CD4-positive, alpha-beta T cell treated with Interleukin-6 for 4 hours (primary cell): ENCODE data around the gene HEPACAM.
A peak's percentile ranks its signal among the peaks of the same experiment; 100 is the strongest.
"Not testable (repeated sequence)": the region's sequence is repeated elsewhere in the genome, so short reads cannot be mapped to it uniquely, and the experiment has no call there.

Experiments used
- DNase-seq: peaks from one replicate; pipeline ENCODE4 v3.0.0-alpha.2; 2020; ENCODE audit warnings: mixed read lengths

Gene HEPACAM

GRCh38 chr11:124935548-124936514 lies at the start of gene HEPACAM:
TSS of gene HEPACAM (minus strand) at chr11:124936047. CDS start at chr11:124936006, 41 bp downstream.
- no peak for DNase-seq

GRCh38 chr11:124984512-124984854 lies 48.6 kb upstream of the HEPACAM start:
- no peak for DNase-seq

GRCh38 chr11:124983674-124984511 lies 48.0 kb upstream of the HEPACAM start:
- no peak for DNase-seq

- no peak for DNase-seq
These were observed 46.2 kb upstream of the HEPACAM start for GRCh38 chr11:124982043-124982442.

GRCh38 chr11:124978316-124978715 lies 42.5 kb upstream of the HEPACAM start:
- no peak for DNase-seq

DNA sequence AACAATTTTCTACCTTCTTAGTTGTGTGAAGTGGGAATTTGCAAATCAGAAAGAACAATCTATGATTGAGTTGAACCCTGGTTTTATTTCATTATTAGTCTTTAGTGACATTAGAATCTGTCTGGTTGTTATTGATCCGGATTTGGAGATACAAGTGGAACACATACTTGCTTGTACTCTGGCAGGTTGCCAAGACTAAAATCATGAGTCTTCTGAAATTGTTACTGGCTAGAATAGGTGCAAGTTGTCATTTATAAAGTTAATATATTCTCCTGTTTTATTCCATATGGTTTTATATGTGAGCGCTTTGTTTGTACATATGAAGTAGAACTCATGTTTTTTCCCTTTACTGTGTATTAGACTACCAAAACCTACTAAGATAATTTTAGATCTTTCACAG lies 41.2 kb upstream of the HEPACAM start:
- no peak for DNase-seq

DNA sequence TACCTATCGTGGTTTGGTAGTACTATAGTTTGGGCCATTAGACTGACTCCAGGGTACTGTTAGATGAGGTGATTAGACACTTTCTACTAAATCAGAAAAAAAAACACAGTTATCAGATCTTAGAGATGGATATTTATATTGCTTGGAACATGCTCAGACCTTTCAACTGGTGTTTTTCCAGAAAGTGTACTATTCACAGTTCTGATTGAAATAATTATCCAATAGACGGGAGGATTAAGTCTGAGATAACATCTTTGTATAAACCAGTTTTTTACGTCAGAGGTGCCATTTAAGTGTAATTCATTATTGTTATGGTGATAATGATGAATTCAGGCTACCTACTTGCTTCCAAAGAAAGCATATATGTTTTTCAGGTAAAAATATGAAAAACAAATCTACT lies 40.7 kb upstream of the HEPACAM start:
- no peak for DNase-seq

GRCh38 chr11:124971810-124972209 lies 36.0 kb upstream of the HEPACAM start:
- no peak for DNase-seq

DNA sequence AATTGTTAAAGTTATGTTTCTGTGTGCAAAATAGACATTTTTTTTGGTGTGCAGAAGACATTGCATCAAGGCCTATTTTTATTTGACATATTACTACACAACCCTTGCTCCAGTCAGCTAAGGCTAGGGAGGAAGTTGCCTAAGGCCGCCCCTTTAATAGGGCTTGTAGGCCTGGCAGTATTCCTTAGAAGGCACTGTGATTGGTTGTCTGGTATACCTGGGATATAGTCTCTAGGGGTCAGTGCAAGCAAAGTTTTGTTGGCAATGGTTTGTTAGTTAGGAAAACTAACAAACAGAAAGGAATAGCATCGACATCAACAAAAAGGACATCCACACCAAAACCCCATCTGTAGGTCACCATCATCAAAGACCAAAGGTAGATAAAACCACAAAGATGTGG lies 35.1 kb upstream of the HEPACAM start:
- DNase-seq: no peak

DNA sequence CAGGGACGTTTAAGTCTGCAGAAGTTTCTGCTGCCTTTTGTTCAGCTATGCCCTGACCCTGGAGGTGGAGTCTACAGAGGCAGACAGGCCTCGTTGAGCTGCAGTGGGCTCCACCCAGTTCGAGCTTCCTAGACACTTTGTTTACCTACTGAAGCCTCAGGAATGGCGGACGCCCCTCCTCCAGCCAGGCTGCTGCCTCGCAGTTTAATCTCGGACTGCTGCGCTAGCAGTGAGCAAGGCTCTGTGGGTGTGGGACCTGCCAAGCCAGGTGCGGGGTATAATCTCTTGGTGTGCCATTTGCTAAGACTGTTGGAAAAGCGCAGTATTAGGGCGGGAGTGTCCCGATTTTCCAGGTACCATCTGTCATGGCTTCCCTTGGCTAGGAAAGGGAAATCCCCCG lies 32.4 kb upstream of the HEPACAM start:
- DNase-seq: not testable (repeated sequence)

DNA sequence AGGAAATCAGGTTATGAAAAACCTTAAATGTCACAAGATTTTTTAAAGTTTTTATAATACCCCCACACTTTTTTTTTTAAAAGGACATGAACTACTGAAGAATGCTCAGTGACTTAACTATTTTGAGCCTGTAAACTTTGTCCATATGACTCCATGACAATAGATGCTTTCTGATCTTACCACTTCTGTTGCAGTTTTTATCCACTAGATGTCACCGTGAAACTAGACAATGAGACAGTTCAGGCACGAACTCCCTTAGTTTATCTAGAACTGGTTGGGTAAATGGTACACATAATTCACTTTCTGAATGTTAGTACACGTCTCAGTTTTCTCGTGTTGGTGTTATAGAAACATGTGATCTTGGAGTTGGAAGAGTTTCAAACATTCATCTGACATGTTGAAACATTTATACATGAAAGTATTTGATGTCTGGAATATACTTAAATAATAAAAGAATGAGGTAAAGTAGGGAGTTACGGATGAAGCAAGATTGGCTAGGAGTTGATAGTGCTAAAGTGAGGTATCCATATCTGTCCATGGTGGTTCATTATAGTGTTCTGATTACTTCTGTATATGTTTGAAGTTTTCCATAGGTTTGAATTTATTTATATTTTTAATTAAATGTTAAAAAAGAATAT lies 26.2 kb upstream of the HEPACAM start:
- peak; percentile 19 for DNase-seq

GRCh38 chr11:124955035-124955434 lies 19.2 kb upstream of the HEPACAM start:
- no peak for DNase-seq

- DNase-seq: no peak
These were observed 18.7 kb upstream of the HEPACAM start for GRCh38 chr11:124954590-124954955.

DNA sequence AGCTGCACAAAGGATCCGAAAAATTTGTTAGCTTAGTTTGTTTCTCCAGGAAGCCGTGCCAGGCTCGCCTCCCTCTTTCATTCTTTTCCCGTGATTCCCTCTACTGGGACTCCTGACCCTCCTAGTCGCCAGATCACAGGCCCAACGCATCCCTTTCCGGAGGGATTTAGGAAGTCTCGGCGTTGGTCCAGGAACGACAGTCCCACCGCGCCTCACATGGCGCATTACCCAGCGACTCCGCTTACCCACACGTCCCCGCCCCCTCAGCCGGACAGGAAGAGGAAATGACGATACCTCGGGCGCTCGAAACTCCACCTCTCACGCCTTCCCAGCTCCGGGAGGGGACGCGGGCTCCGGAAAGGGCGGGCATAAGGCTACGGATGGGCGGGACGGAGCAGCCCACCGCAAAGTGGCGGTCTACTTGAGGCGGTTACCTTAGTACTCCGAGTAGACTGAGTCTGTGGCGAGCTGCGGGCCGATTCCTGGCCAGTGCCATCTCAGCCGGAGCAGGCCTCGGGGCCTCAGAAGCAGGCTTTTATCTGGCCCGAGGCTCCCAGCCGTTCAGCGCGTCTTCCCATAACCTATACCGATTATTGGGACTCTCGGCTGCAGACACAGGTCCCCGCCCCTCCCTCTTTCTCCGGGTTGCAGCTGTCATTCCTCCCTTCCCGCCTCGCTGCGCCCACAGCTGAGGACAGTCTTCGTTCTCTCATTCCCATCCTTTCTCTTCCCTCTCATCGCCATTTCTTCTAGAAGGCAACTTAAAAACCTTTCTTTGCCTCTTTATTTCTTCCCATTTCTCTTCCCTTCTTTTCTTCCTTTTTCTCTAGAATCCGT lies 18.1 kb upstream of the HEPACAM start, which contains the start of gene CCDC15:
TSS of gene CCDC15 (plus strand) at position 450 of the 837 bp plus-strand sequence. CDS start 531 bp downstream, outside the sequence.
- DNase-seq: peak; percentile 97

DNA sequence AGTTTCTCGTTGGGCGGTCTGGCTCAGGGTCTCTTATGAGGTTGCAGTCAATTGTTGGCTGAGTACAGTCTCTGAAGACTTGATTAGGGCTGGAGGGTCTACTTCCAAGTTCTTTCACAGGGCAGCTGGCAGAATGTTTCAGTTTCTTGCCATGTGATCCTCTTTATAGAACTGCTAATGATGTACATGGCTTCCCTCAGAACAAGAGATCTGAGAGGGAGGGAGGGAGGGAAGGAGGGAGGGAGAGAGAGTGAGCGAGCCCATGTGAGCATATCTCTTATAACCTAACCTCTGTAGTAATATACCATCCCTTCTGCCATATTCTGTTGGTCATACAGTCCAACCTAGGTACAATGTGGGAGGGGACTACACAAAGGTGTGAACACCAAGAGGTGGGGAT lies 15.5 kb upstream of the HEPACAM start:
- no peak for DNase-seq

- DNase-seq: peak; percentile 52
These were observed 14.9 kb upstream of the HEPACAM start for GRCh38 chr11:124950601-124951330.

DNA sequence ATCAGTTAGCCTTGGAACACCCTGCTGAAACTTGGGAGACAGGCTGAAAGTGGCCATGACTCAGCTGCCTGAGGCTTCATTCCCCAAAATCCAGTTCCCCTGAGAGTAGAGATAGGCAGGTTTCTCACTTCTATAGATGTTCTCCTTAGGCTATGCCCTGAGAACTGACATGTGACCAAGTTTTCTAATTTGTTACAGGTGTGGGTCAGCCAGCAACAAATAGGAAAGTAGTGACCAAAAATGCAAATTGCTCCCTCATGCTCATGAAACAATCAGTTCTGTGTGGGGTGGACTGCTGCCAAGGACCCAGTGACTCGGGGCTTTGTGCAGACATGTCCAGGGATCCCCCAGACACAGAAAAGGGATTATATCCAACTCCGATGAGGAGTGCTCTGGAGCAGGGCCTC lies 10.9 kb upstream of the HEPACAM start:
- no peak for DNase-seq

- DNase-seq: no peak
These were observed 10.0 kb upstream of the HEPACAM start for GRCh38 chr11:124945826-124946225.

DNA sequence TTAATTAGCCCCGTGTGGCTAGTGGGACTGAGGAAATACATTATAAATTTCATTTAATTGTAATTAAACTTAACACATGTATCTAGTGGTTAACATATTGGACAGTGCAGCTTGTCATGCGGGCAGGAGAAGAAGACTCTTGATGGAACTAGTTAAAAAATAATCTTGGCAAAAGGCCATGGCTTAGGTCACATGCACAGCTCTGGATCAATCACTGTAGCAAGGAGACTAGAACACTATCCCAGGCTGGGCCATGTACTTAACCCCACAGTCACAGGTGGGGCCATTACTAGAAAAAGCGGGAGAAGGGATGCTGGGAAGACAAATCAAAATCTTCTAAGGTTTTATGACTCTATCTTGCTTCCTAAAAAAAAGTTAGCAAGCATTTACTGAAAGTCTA lies 8.7 kb upstream of the HEPACAM start:
- no peak for DNase-seq

- no peak for DNase-seq
These were observed 7.9 kb upstream of the HEPACAM start for GRCh38 chr11:124943741-124944140.

GRCh38 chr11:124943254-124943616 lies 7.4 kb upstream of the HEPACAM start:
- no peak for DNase-seq
